Keratinocyte (primary cell): ENCODE measurements around the gene NLK. TPM values are rescaled to one million over a fixed set of nuclear protein-coding genes. Genes with fewer than 3 reads are reported as not detected.
A peak's percentile ranks its signal among the peaks of the same experiment; 100 is the strongest.

Source experiments
- DNase-seq: peaks from one replicate; pipeline ENCODE4 v3.0.0-alpha.2; 2011; ENCODE audit warnings: low read depth, missing footprints, low spot score
- FAIRE-seq: peaks from 2 replicates; lab custom pipeline; 2011; peaks lifted over from hg19 to GRCh38; lab: Jason Lieb, UNC
- H2AFZ ChIP-seq: 2 replicates; pipeline ENCODE4 v1.6.0; 2012; ENCODE audit warnings: low read length, control low read depth, inconsistent platforms; ENCODE audit not compliant: control insufficient read depth
- H3K27ac ChIP-seq: 2 replicates; pipeline ENCODE4 v1.5.1; 2011; ENCODE audit warnings: low read length; ENCODE audit not compliant: control insufficient read depth, insufficient read depth
- H3K27me3 ChIP-seq: 3 replicates; pipeline ENCODE4 v1.6.0; 2011; ENCODE audit warnings: low read length; ENCODE audit not compliant: control insufficient read depth, insufficient read depth; ENCODE audit errors: extremely low read depth
- H3K36me3 ChIP-seq, 2 experiments: 2 replicates in 1 of 2; 3 replicates in 1 of 2; pipeline ENCODE4 v1.5.1; 2011; ENCODE audit warnings: low read length in 2 of 2, mild to moderate bottlenecking in 1 of 2; ENCODE audit not compliant: control insufficient read depth in 2 of 2, insufficient read depth in 2 of 2; ENCODE audit errors: extremely low read depth in 1 of 2
- H3K4me1 ChIP-seq: 3 replicates; pipeline ENCODE4 v1.5.1; 2011; ENCODE audit warnings: low read length; ENCODE audit not compliant: control insufficient read depth, insufficient read depth; ENCODE audit errors: extremely low read depth
- H3K4me2 ChIP-seq: 3 replicates; pipeline ENCODE4 v1.6.0; 2011; ENCODE audit warnings: low read depth, low read length; ENCODE audit not compliant: control insufficient read depth, insufficient read depth; ENCODE audit errors: extremely low read depth
- H3K4me3 ChIP-seq, 3 experiments: fragments of 200-600 bp in 1 of 3; sonication (generic) in 1 of 3; 2 replicates in 2 of 3; 3 replicates in 1 of 3; pipeline ENCODE4 v1.5.1; 2011 to 2016; ENCODE audit warnings: low read length in 3 of 3, mild to moderate bottlenecking in 3 of 3, control low read depth in 2 of 3, inconsistent platforms in 1 of 3, low read depth in 1 of 3, mixed read lengths in 1 of 3, mixed run types in 1 of 3, moderate library complexity in 1 of 3; ENCODE audit not compliant: control insufficient read depth in 2 of 3, insufficient read depth in 2 of 3; ENCODE audit errors: extremely low read depth in 1 of 3
- H3K79me2 ChIP-seq: 2 replicates; pipeline ENCODE4 v1.6.0; 2012; ENCODE audit warnings: low read length; ENCODE audit not compliant: control insufficient read depth, insufficient read depth
- H3K9ac ChIP-seq: 3 replicates; pipeline ENCODE4 v1.6.0; 2011; ENCODE audit warnings: low read length; ENCODE audit not compliant: control insufficient read depth, insufficient read depth; ENCODE audit errors: extremely low read depth
- H3K9me1 ChIP-seq: 3 replicates; pipeline ENCODE4 v1.6.0; 2011; ENCODE audit warnings: low read length; ENCODE audit not compliant: control insufficient read depth, insufficient read depth; ENCODE audit errors: extremely low read depth
- H3K9me3 ChIP-seq: 2 replicates; pipeline ENCODE4 v1.5.1; 2012; ENCODE audit warnings: low read depth, low read length; ENCODE audit not compliant: control insufficient read depth
- H4K20me1 ChIP-seq: 3 replicates; pipeline ENCODE4 v1.6.0; 2011; ENCODE audit warnings: low read length; ENCODE audit not compliant: control insufficient read depth, insufficient read depth; ENCODE audit errors: extremely low read depth
- CTCF ChIP-seq, 3 experiments: IDR thresholded peaks in 1 of 3; conservative IDR thresholded peaks in 1 of 3; optimal IDR thresholded peaks in 1 of 3; 2 replicates in 2 of 3; 3 replicates in 1 of 3; pipeline versions ENCODE3 to v1.5.1; 2011; ENCODE audit warnings: low read length in 3 of 3, mild to moderate bottlenecking in 3 of 3, moderate library complexity in 2 of 3, control low read depth in 1 of 3, inconsistent platforms in 1 of 3; ENCODE audit not compliant: insufficient read depth in 2 of 3; ENCODE audit errors: extremely low read depth in 1 of 3
- EZH2 ChIP-seq: IDR thresholded peaks from one replicate; pipeline ENCODE4 v1.6.1; 2012; ENCODE audit warnings: inconsistent platforms, mild to moderate bottlenecking, low read length, moderate library complexity
- dilution Hi-C: fragments of 300-500 bp; cut with MboI; formaldehyde crosslinking; loops from one replicate; pipeline ENCODE4 v1.7.0; 2020; ENCODE audit warnings: low sequenced_read_pairs; ENCODE audit not compliant: extremely low pct_ligation_motif_present
- polyA plus RNA-seq, 5 experiments: library from polyadenylated mRNA; depleted of rRNA in 3 of 5; stranded (reverse) in 3 of 5; stranded (forward) in 1 of 5; unstranded in 1 of 5; fragments of >200 nt; gene quantifications; 1 replicate in 1 of 5; 2 replicates in 3 of 5; 3 replicates in 1 of 5; pipeline versions ENCODE4 v1.2.1 to v1.2.3, GENCODE V29; 2011 to 2012; ENCODE audit warnings: missing spikeins in 2 of 5, low read depth in 1 of 5, low replicate concordance in 1 of 5

Gene NLK
- polyA plus RNA-seq, 1 donor (not counting 4 experiments of a cell fraction or from before 2014, with no cell fraction given) = 20.9 TPM

DNA sequence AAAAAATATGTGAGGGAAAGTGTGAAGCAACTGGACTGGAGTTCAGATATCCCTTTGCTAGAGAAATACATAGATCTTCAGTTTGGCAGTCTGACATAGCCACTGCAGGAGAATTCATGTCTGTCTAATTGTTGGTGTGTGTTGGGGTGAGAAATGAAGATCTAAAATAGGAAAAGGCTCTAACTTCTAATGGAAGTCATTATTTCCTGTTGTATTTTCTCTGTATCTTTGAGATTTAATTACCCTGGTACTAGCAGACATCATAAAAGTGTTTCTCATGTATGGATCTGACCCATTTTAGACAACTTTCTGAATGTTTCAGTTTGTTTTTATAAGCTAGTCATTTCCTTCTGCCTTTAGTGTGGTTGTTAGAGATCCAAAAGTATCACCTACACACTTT lies 128.3 kb downstream of the NLK start:
- DNase-seq = no peak
- no peak for TF ChIP-seq CTCF (optimal IDR thresholded peaks at IDR 0.05 in 1 of 3, IDR thresholded peaks at IDR 0.05 in 1 of 3, conservative IDR thresholded peaks at IDR 0.05 in 1 of 3; ENCODE audit: extremely low read depth in 1 of 3, insufficient read depth in 2 of 3, low read length in 3 of 3)
- no peak for TF ChIP-seq EZH2
- H4K20me1 ChIP-seq = no peaks in the 10 kb centered on the region
- dilution Hi-C loops = no loop called here
- H3K79me2 ChIP-seq = no peaks in the 10 kb centered on the region
- no peaks in the 10 kb centered on the region for H3K4me1 ChIP-seq
- peak; percentile 13 for FAIRE-seq
- H3K4me2 ChIP-seq = no peak overlapping the region
- no peaks in the 10 kb centered on the region for H3K9me3 ChIP-seq
- H3K27ac ChIP-seq = no peak overlapping the region
- no peak overlapping the region for H3K9ac ChIP-seq
- H3K9me1 ChIP-seq = no peaks in the 10 kb centered on the region
- H3K27me3 ChIP-seq = no peaks in the 10 kb centered on the region
- H3K36me3 ChIP-seq = peaks cover 0 to 13% of the 10 kb centered on the region in 2 experiments
- H2AFZ ChIP-seq = no peak overlapping the region
- no peak overlapping the region for H3K4me3 ChIP-seq

DNA sequence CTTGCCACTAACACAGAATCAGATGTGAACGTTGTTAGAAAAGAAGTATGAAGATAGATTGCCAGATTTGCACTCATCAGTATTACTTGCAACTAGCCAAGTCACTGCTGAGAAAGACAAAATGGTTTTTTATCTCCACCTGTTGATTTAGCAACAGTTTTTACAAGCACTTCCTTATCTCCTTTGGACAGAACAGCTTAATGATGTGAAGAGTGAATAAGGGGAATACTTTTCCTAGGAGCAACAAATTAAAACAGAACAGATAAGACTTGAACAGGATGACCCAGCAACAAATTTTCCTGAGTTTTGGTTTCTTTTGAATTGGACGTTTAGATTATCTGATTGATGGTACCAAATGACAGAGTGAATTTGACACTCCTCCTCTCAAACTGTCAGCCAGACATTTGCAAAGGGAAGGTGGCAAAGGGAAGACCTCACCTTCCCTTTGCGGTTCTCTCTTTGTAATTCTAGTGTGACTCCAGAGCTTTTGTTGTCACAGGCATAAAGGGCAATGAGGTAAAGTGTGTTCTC lies 130.6 kb downstream of the NLK start:
- Histone ChIP-seq H3K9me1 (no peaks in the 10 kb centered on the region), H3K27ac (no peak overlapping the region), H3K4me1 (no peaks in the 10 kb centered on the region), H4K20me1 (no peaks in the 10 kb centered on the region), H3K79me2 (no peaks in the 10 kb centered on the region), H3K36me3 (peaks cover 2 to 13% of the 10 kb centered on the region in 2 experiments), H3K4me2 (no peak overlapping the region), H3K27me3 (no peaks in the 10 kb centered on the region), H3K9me3 (no peaks in the 10 kb centered on the region), H2AFZ (no peak overlapping the region), H3K4me3 (no peak overlapping the region), H3K9ac (no peak overlapping the region)
- dilution Hi-C loops = no loop called here
- no peak for DNase-seq
- no peak for FAIRE-seq
- no peak for TF ChIP-seq CTCF (optimal IDR thresholded peaks at IDR 0.05 in 1 of 3, IDR thresholded peaks at IDR 0.05 in 1 of 3, conservative IDR thresholded peaks at IDR 0.05 in 1 of 3; ENCODE audit: extremely low read depth in 1 of 3, insufficient read depth in 2 of 3, low read length in 3 of 3)
